Bronchial epithelial cell (primary cell): ENCODE data around the gene RHBDL3. TPM values are rescaled to one million over a fixed set of nuclear protein-coding genes. Genes with fewer than 3 reads are reported as not detected.

ENCODE experiments used
- DNase-seq: peaks from one replicate; pipeline ENCODE4 v3.0.0-alpha.2; 2010; ENCODE audit warnings: low read depth
- FAIRE-seq: peaks from 2 replicates; lab custom pipeline; 2011; peaks lifted over from hg19 to GRCh38; lab: Jason Lieb, UNC
- H3K27me3 ChIP-seq: 2 replicates; pipeline ENCODE4 v1.5.1; 2011; ENCODE audit warnings: low read length; ENCODE audit not compliant: control insufficient read depth, insufficient read depth
- H3K36me3 ChIP-seq: 2 replicates; pipeline ENCODE4 v1.5.1; 2011; ENCODE audit warnings: low read length; ENCODE audit not compliant: control insufficient read depth, insufficient read depth
- H3K4me3 ChIP-seq: 2 replicates; pipeline ENCODE4 v1.5.1; 2011; ENCODE audit warnings: mild to moderate bottlenecking, low read depth, low read length, control low read depth
- CTCF ChIP-seq: IDR thresholded peaks from 2 replicates; pipeline ENCODE4 v1.5.1; 2011; ENCODE audit warnings: mild to moderate bottlenecking, moderate library complexity, low read length, control low read depth, inconsistent platforms; ENCODE audit not compliant: insufficient read depth, severe bottlenecking
- total RNA-seq: library from RNA; depleted of rRNA; stranded (reverse); fragments of >200 nt; gene quantifications from 2 replicates; pipeline ENCODE4 v1.2.1, GENCODE V29; 2014

The RHBDL3 gene
- total RNA-seq, 1 donor from 2014 or later = not detected

- FAIRE-seq = no peak
- Histone ChIP-seq H3K4me3 (no peak overlapping the region), H3K27me3 (no peaks in the 10 kb centered on the region), H3K36me3 (no peaks in the 10 kb centered on the region)
- DNase-seq = no peak
- no peak for TF ChIP-seq CTCF
These were observed 55.2 kb downstream of the RHBDL3 start for GRCh38 chr17:32320847-32321246.

GRCh38 chr17:32323046-32323445 is 57.4 kb downstream of the RHBDL3 start:
- Histone ChIP-seq H3K36me3 (no peaks in the 10 kb centered on the region), H3K4me3 (no peak overlapping the region), H3K27me3 (no peaks in the 10 kb centered on the region)
- DNase-seq (no peak), FAIRE-seq (peak; percentile 18)
- no peak for TF ChIP-seq CTCF

- no peaks in the 10 kb centered on the region for H3K27me3 ChIP-seq
- no peaks in the 10 kb centered on the region for H3K36me3 ChIP-seq
- FAIRE-seq (no peak), DNase-seq (peak; percentile 26)
- no peak overlapping the region for H3K4me3 ChIP-seq
- no peak for TF ChIP-seq CTCF
These were observed 58.3 kb downstream of the RHBDL3 start for GRCh38 chr17:32323811-32324491.

GRCh38 chr17:32327911-32328310 is 62.3 kb downstream of the RHBDL3 start:
- FAIRE-seq (no peak), DNase-seq (no peak)
- Histone ChIP-seq H3K27me3 (no peaks in the 10 kb centered on the region), H3K36me3 (no peaks in the 10 kb centered on the region), H3K4me3 (no peak overlapping the region)
- no peak for TF ChIP-seq CTCF

GRCh38 chr17:32330147-32330546 is 64.5 kb downstream of the RHBDL3 start:
- DNase-seq = no peak
- Histone ChIP-seq H3K4me3 (no peak overlapping the region), H3K36me3 (no peaks in the 10 kb centered on the region), H3K27me3 (no peaks in the 10 kb centered on the region)
- no peak for TF ChIP-seq CTCF
- FAIRE-seq = no peak
